Loucy (cell line): ENCODE results near the gene ETS1.

Source experiments
- CTCF ChIP-seq: fragments of 200-600 bp; sonication (generic); conservative IDR thresholded peaks from 2 replicates; pipeline ENCODE4 v1.5.1; 2014; ENCODE audit warnings: mild to moderate bottlenecking, antibody characterized with exemption, low read length
- EZH2phosphoT487 ChIP-seq: fragments of 200-600 bp; IDR thresholded peaks from 2 replicates; pipeline ENCODE4 v1.6.1; 2018; ENCODE audit warnings: antibody characterized with exemption, mild to moderate bottlenecking, moderate library complexity, borderline replicate concordance

DNA sequence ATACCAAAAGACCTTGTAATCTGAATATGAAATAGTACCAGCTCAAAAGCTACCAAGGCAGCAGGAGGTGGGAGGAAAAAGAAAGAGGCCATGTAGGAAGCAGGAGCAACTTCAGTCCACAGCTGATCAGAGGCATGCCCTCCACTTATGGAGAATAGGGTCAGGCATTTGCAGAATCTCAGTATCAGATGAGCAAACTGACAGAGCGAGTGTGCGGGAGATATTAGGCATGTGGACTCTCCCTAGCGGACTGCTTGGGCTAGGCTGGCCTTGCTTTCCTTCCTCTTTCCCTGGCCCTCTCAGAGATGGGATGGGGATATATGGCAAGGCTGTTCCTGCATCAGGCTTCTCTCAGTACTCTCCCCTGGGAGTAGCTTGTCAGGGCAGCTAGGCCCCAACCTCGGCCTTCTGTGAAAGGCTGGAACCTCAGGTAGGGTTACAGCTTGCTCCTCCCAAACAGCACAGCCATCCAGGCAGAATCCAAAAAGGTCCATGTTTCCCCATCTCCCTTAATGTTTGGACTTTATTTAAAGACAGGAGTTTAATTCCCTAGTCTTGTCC, 37.0 kb downstream of the ETS1 start:
- TF ChIP-seq CTCF (no peak), EZH2phosphoT487 (no peak)
